Testis (tissue), 3 donors: ENCODE measurements around the gene KIAA1143. TPM values are rescaled to one million over a fixed set of nuclear protein-coding genes. Genes with fewer than 3 reads are reported as not detected.
A peak's percentile ranks its signal among the peaks of the same experiment; 100 is the strongest.

Experiments used
- DNase-seq: peaks from one replicate; pipeline ENCODE4 v3.0.0-alpha.2; 2019
- H3K27ac ChIP-seq, 2 donors: fragments of 200-600 bp; sonication (generic); one replicate each; pipeline ENCODE4 v1.5.1; 2019
- H3K27me3 ChIP-seq: fragments of 200-600 bp; sonication (generic); one replicate; pipeline ENCODE4 v1.5.1; 2019
- H3K36me3 ChIP-seq: fragments of 200-600 bp; sonication (generic); one replicate; pipeline ENCODE4 v1.5.1; 2017; ENCODE audit warnings: low read depth; ENCODE audit errors: missing control alignments
- H3K4me1 ChIP-seq: fragments of 200-600 bp; sonication (generic); one replicate; pipeline ENCODE4 v1.5.1; 2019
- H3K4me3 ChIP-seq, 2 donors: fragments of 200-600 bp; sonication (generic); one replicate each; pipeline ENCODE4 v1.5.1; 2017 to 2019
- H3K9me3 ChIP-seq: fragments of 200-600 bp; sonication (generic); one replicate; pipeline ENCODE4 v1.5.1; 2017
- POLR2A ChIP-seq: fragments of 450-650 bp; IDR thresholded peaks from one replicate; pipeline ENCODE4 v1.6.1; 2017; ENCODE audit warnings: antibody characterized with exemption, mild to moderate bottlenecking, moderate library complexity
- WGBS, 2 donors: methylation state at CpG; one replicate each; pipeline ENCODE4 v1.1.5; 2018; 5-methylcytosine and 5-hydroxymethylcytosine counted together
- intact Hi-C: fragments of 100-400 bp; cut with DNase I; formaldehyde crosslinking; loops from one replicate; pipeline ENCODE4 v1.15.1; 2023; ENCODE audit warnings: low total_unique reads
- polyA plus RNA-seq: library from polyadenylated mRNA; stranded (reverse); fragments of 350-450 nt; fragmentation: Illumina TruSeq; extraction: RNeasy Lipid Tissue Mini Kit (QIAGEN cat#74804); gene quantifications from one replicate; pipeline ENCODE4 v1.2.3, GENCODE V29; 2014; ENCODE audit warnings: low read depth, low replicate concordance; ENCODE audit not compliant: insufficient read depth
- total RNA-seq, 2 donors: library from RNA; depleted of rRNA; stranded (reverse); fragments of >200 nt; gene quantifications; one replicate each; pipeline ENCODE4 v1.2.3, GENCODE V29; 2016
- TF ChIP-seq, protein P1 (sequence below), 3 experiments: fragments of 450-650 bp in 2 of 3; fragments of 200-600 bp in 1 of 3; sonication (generic) in 1 of 3; IDR thresholded peaks; one replicate each; pipeline ENCODE4 v1.5.1; 2016 to 2019; ENCODE audit warnings: antibody characterized with exemption in 3 of 3, mild to moderate bottlenecking in 2 of 3, moderate library complexity in 1 of 3

KIAA1143 gene
- total and polyA plus RNA-seq, 3 donors from 2014 or later: 14.3 to 15.1 (median 14.6) TPM

GRCh38 chr3:44762690-44763089 lies 1.3 kb upstream of the KIAA1143 start:
- H3K4me3 ChIP-seq: peak overlapping the region in 1 of 2 donors; percentile 78
- intact Hi-C loops: no loop called here

DNA sequence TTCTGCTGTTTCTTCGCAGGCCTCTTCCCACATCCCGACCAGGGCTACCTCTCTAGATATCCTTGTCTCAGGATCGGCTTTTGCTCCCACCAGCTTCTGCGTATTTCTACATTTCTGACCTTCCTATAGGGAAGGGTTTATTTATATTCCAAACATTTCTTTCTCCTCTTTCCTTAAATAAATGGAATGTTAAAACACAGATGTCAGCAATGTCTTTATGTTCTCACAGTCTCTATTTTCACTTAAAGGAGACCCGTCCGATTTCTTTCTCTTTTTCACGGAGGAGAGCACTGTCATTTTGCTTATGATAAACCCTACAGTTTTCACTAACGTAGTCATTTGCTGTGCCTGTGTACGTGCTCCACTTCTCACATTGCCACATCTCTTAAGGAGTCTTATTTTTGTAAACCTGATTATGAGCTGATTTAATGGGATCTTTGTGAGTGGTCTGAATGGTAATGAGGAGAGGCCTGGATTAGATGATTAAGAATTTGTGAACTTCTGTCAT lies 805 bp upstream of the KIAA1143 start:
- peak overlapping the region in 1 of 2 donors; percentile 69 for H3K27ac ChIP-seq
- 2 to 3% methylated on average over 9 of the region's 9 CpGs for WGBS, 2 donors
- no peaks in the 10 kb centered on the region for H3K9me3 ChIP-seq
- intact Hi-C loops: no loop called here
- TF ChIP-seq, protein P1, sequence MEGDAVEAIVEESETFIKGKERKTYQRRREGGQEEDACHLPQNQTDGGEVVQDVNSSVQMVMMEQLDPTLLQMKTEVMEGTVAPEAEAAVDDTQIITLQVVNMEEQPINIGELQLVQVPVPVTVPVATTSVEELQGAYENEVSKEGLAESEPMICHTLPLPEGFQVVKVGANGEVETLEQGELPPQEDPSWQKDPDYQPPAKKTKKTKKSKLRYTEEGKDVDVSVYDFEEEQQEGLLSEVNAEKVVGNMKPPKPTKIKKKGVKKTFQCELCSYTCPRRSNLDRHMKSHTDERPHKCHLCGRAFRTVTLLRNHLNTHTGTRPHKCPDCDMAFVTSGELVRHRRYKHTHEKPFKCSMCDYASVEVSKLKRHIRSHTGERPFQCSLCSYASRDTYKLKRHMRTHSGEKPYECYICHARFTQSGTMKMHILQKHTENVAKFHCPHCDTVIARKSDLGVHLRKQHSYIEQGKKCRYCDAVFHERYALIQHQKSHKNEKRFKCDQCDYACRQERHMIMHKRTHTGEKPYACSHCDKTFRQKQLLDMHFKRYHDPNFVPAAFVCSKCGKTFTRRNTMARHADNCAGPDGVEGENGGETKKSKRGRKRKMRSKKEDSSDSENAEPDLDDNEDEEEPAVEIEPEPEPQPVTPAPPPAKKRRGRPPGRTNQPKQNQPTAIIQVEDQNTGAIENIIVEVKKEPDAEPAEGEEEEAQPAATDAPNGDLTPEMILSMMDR (IDR thresholded peaks at IDR 0.05): no peak
- TF ChIP-seq POLR2A: no peak
- H3K36me3 ChIP-seq: no peaks in the 10 kb centered on the region
- no peak for DNase-seq
- H3K4me1 ChIP-seq: peaks cover 5% of the 10 kb centered on the region
- peak overlapping the region; percentile 77 to 78 for H3K4me3 ChIP-seq
- H3K27me3 ChIP-seq: no peaks in the 10 kb centered on the region

More at GRCh38 chr3:44762690-44763089, 1.3 kb upstream of the KIAA1143 start:
- 21 to 33% methylated on average over 5 of the region's 5 CpGs for WGBS, 2 donors
- no peaks in the 10 kb centered on the region for H3K36me3 ChIP-seq
- DNase-seq: no peak
- H3K9me3 ChIP-seq: no peaks in the 10 kb centered on the region
- peaks cover 5% of the 10 kb centered on the region for H3K4me1 ChIP-seq
- TF ChIP-seq, protein P1 (IDR thresholded peaks at IDR 0.05): no peak
- TF ChIP-seq POLR2A: no peak
- H3K27me3 ChIP-seq: no peaks in the 10 kb centered on the region
- H3K27ac ChIP-seq: no peak overlapping the region

DNA sequence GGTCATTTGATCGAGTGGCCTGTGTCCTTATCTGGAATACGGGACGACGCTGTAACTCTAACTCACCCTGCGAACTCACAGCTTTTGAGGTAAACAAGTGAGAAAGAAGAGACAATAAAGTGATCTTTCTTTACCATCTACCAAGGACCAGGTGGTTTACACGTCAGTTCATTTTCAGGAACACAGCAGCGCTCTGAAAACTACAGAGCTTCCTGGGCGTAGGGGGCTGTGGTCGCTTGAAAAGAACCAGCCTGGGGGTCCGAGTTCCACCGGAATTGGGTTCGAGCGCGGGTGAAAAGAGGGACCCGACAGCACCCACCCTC lies 357 bp downstream of the KIAA1143 start:
- intact Hi-C loops: no loop called here
- WGBS, 2 donors: 2 to 3% methylated on average over 15 of the region's 15 CpGs
- DNase-seq: no peak
- H3K36me3 ChIP-seq: no peaks in the 10 kb centered on the region
- H3K4me3 ChIP-seq: peak overlapping the region; percentile 77 to 78
- H3K4me1 ChIP-seq: peaks cover 5% of the 10 kb centered on the region
- H3K27ac ChIP-seq: peak overlapping the region; percentile 52 to 69
- TF ChIP-seq, protein P1 (IDR thresholded peaks at IDR 0.05): no peak
- no peak for TF ChIP-seq POLR2A
- no peaks in the 10 kb centered on the region for H3K9me3 ChIP-seq
- H3K27me3 ChIP-seq: no peaks in the 10 kb centered on the region

- Histone ChIP-seq H3K27me3 (no peaks in the 10 kb centered on the region), H3K4me1 (no peaks in the 10 kb centered on the region), H3K9me3 (no peaks in the 10 kb centered on the region), H3K36me3 (no peaks in the 10 kb centered on the region), H3K27ac (no peak overlapping the region), H3K4me3 (no peak overlapping the region)
- DNase-seq: no peak
- WGBS, 2 donors: 88 to 97% methylated on average over 3 of the region's 3 CpGs
- intact Hi-C loops: no loop called here
- TF ChIP-seq, protein P1 (IDR thresholded peaks at IDR 0.05): no peak
- TF ChIP-seq POLR2A: no peak
Observed at GRCh38 chr3:44734646-44735168, 26.7 kb downstream of the KIAA1143 start.

DNA sequence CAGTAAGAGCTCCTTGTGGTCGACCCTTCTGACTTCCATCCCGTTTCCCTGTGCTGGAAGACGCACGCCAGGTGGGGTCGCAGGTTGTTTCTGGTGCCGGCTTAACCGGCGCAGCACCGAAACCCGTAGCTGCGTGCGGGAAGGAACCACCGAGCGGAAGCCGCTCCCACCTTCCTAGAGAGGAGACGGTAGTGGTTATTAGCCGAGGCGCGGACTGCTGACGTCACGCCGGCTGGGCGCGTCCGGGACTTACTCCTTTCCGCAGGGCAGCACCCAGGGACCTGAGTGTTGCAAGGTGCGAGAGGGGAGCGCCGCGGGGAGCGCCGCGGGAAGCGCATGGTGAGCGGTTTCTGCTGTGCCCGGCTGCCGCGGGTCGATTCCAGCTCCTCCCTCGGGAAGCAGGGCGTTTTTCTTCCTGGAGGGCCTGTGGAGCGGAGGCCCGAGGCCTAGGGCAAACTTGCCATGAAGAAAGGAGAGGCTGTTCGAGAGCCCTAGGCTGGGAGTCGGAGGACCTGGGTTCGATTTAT lies 32.0 kb downstream of the KIAA1143 start, which contains the start of gene ZNF501:
Gene ZNF501 (plus strand): TSS at position 252 of the 527 bp plus-strand sequence. CDS start 4,787 bp downstream, outside the sequence.
- Histone ChIP-seq H3K36me3 (no peaks in the 10 kb centered on the region), H3K4me3 (peak within 1 kb of the TSS; percentile 73 to 83), H3K27me3 (no peaks in the 10 kb centered on the region), H3K4me1 (peaks cover 4% of the 10 kb centered on the region), H3K9me3 (no peaks in the 10 kb centered on the region), H3K27ac (peak within 1 kb of the TSS in 1 of 2 donors; percentile 37)
- TF ChIP-seq, protein P1 (IDR thresholded peaks at IDR 0.05): no peak
- no peak for TF ChIP-seq POLR2A
- peak; percentile 98 for DNase-seq
- intact Hi-C loops: no loop called here
- 1 to 2% methylated on average over 9 to 46 of the region's 46 CpGs for WGBS, 2 donors
